Measurements from ENCODE around the gene HMCN2.

DNA sequence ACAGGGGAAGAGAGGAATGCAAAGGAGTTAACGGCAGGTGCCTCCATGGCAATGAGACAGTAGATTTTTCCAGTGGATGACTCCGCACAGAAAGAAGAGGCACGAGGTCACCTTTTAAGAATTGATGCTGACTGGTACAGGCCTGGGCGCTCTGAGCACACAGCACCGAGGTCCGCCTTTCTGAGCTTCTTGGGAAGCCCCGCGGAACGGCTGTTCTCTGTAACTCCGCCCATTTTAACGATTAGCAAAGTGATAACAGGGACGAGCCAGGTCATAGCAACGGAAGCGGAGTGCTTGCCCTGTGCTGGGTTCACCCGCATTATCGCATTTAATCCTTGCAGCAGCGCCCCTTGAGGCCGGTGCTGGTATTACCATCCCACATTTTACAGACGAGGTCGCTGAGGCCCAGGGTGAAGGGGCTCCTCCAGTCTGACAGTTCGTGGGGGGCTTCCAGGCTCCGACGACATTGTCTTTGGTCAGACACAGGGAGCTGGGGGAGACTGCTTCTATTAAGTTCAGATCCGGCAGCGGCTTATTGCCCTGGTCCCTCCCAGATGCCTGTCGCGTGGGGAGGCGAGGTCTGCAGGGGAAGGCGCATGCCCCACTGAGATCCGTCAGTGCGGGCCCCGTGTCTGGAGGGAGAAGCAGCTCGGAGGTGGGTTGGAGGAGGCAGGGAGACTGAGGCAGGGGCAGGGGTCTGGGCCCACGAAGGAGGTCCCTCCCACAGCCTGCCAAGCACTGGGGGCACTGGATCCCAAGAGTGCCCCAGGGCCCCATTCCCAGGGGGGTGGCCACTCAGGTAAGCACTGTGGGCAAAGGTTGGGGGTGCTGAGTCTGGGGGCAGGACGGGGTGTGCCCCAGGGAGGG, 22.3 kb upstream of the HMCN2 start:
- TF ChIP-seq POLR2A (IDR thresholded peaks at IDR 0.05): no peak
- TF ChIP-seq, protein P1, sequence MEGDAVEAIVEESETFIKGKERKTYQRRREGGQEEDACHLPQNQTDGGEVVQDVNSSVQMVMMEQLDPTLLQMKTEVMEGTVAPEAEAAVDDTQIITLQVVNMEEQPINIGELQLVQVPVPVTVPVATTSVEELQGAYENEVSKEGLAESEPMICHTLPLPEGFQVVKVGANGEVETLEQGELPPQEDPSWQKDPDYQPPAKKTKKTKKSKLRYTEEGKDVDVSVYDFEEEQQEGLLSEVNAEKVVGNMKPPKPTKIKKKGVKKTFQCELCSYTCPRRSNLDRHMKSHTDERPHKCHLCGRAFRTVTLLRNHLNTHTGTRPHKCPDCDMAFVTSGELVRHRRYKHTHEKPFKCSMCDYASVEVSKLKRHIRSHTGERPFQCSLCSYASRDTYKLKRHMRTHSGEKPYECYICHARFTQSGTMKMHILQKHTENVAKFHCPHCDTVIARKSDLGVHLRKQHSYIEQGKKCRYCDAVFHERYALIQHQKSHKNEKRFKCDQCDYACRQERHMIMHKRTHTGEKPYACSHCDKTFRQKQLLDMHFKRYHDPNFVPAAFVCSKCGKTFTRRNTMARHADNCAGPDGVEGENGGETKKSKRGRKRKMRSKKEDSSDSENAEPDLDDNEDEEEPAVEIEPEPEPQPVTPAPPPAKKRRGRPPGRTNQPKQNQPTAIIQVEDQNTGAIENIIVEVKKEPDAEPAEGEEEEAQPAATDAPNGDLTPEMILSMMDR (IDR thresholded peaks at IDR 0.05): peak; percentile 87 to 96 (median 92)

All from upper lobe of left lung (tissue), 4 donors.